ENCODE results near the gene PEX7.
"Not testable (repeated sequence)": the region's sequence is repeated elsewhere in the genome, so short reads cannot be mapped to it uniquely, and the experiment has no call there.

Gene PEX7

DNA sequence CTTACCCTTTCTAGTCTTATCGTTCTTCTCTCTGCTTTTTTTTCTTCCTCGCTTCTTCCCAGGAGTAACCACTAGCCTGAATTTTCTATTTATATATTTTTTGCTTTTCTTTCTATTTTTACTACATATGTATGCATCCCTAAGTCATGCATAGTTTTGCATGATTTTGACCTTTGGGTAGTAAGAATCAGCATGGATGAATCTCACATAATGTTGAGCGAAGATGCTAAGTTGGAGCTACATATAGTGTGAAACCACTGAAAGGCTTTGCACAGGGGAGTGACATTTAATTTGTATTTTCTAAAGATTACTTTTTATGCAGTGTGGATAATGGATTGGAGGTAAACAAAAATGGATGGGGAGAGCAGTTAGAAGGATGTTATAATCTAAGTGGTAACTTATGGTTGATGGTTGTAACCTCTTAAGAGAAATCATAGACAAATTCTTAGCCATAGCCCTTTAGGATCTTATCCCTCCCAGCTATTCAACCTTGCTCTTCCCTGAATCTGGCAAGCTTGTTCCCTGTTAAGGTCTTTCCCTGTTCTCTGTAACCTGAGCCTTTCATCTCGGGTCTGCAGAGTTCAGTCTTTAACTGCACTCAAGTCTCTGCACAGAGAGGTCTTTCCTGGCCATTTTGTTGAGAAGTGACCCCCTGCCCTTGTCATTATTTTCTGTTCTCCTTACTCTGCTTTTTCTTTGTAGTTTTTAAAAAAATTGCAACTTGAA, 18.0 kb downstream of the PEX7 start:
- no peak for DNase-seq (ENCODE audit: low read depth in 3 of 3, low spot score in 1 of 3)

GRCh38 chr6:136843210-136843609, 20.8 kb downstream of the PEX7 start:
- no peak for DNase-seq (ENCODE audit: low read depth in 3 of 3, low spot score in 1 of 3)

DNA sequence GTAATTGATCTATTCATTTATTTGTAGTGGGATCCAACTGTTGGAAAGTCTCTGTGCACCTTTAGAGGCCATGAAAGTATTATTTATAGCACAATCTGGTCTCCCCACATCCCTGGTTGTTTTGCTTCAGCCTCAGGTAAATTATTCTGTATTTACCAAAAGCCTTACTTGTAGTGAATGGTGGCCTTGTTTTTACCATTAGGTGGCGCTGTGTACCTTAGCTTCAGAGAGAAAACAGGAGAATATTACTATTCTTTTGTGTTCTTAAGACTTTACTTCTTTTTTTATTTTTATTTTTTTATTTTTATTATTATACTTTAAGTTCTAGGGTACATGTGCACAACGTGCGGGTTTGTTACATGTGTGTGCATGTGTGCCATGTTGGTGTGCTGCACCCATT, 23.7 kb downstream of the PEX7 start:
- no peak for DNase-seq (ENCODE audit: low read depth in 3 of 3, low spot score in 1 of 3)

- not testable (repeated sequence) for DNase-seq (ENCODE audit: low read depth in 3 of 3, low spot score in 1 of 3)
These were observed 24.1 kb downstream of the PEX7 start for GRCh38 chr6:136846477-136846876.

GRCh38 chr6:136849979-136850563, 27.7 kb downstream of the PEX7 start:
- DNase-seq (ENCODE audit: low read depth in 3 of 3, low spot score in 1 of 3) = not testable (repeated sequence)

DNA sequence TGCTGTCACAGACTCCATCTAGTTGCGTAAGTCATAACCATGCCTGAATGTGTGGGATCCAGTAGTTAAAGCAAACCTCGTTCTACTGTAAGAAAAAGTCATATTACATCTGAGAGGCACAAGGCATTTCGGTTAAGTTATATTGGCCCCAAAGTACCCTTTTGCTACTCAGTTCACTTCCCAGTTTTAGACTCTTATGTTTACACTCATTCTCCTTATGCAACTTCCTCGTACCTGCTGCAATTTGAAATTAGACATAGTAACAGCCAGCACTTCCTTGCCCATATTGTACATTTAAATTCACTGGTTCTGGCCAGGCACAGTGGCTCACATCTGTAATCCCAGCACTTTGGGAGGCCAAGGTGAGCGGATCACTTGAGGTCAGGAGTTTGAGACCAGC, 37.0 kb downstream of the PEX7 start:
- DNase-seq (ENCODE audit: low read depth in 3 of 3, low spot score in 1 of 3) = no peak

- DNase-seq (ENCODE audit: low read depth in 3 of 3, low spot score in 1 of 3) = no peak
These were observed 37.7 kb downstream of the PEX7 start for GRCh38 chr6:136860043-136860442.

- DNase-seq (ENCODE audit: low read depth in 3 of 3, low spot score in 1 of 3) = no peak
These were observed 40.3 kb downstream of the PEX7 start for GRCh38 chr6:136862662-136863061.

DNA sequence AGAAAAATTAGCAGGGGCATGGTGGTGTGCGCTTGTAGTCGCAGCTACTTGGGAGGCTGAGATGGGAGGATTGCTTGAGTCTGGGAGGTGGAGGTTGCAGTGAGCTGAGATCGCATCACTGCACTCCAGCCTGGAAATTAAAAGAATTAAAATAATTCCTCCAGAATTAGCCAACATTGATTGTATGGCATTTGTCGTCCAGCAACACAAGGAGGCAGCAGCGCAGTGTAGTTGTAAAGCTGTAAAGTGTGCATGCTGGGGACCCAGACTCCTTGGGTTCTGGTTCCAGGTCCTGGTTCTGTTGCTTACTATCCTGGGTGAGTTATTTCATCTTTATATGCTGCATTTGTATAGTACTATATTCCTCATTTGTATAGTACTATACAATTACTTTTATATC, 41.4 kb downstream of the PEX7 start:
- DNase-seq (ENCODE audit: low read depth in 3 of 3, low spot score in 1 of 3) = no peak

DNA sequence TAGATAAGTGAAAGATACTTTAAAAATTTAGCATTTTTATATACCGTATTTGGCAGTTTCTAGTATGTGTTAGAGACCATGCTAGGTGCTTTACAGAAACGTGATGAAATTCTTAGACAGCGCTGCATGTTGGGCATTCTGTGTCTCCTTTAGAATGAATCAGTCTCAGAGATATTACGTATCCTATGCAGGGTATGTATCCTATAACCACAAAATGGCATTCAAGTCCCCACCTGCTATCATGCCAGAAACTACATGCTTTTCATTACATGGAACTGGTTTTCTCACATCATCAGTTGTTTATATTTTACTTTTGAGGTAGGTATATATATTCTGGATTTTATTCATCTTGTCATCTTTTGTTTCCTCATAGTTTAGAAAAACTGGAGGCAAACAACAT, 42.3 kb downstream of the PEX7 start:
- DNase-seq (ENCODE audit: low read depth in 3 of 3, low spot score in 1 of 3) = no peak

DNA sequence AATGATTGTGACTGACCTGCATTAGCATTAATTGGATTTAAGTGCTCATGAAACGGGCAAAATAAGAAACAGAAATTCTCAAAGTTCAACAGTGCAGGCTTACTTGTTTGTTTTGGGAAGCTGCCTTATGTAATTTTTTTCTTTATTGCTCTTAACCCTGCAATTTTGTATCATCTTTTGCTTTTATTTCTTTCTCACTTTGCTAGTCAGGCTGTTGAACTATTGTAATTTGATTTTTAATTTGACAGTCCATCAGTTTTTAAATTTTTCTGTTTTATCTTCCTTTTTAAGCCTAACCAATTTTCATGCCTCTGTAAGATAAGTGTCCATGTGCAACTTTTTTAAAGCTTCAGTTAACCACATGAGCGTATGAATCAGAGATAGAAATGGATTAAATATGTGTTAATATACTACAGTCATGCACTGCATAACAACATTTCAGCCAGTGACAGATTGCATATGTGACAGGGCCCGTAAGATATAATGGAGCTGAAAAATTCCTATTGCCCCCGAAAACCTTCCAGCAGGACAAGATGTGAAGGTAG, 44.6 kb downstream of the PEX7 start:
- no peak for DNase-seq (ENCODE audit: low read depth in 3 of 3, low spot score in 1 of 3)

DNA sequence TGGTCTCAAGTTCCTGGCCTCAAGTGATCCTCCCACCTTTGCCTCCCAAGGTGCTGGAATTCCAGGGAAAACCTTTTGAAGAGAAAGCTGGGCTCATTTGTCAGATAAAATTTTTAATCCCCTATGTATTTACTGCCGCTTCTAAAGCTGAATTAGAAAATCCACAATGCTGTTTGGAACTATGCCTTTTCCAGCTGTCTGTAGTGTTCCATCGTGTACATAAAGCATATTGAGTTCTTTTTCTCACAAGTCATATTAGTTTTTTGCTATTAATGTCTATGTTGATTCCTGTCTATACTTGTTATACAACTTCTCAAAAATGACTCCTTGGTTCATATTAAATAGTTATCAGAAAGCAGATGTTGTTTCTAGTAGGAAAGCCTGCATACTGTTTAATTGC, 47.1 kb downstream of the PEX7 start:
- no peak for DNase-seq (ENCODE audit: low read depth in 3 of 3, low spot score in 1 of 3)

GRCh38 chr6:136873748-136874147, 51.4 kb downstream of the PEX7 start:
- DNase-seq (ENCODE audit: low read depth in 3 of 3, low spot score in 1 of 3) = no peak

DNA sequence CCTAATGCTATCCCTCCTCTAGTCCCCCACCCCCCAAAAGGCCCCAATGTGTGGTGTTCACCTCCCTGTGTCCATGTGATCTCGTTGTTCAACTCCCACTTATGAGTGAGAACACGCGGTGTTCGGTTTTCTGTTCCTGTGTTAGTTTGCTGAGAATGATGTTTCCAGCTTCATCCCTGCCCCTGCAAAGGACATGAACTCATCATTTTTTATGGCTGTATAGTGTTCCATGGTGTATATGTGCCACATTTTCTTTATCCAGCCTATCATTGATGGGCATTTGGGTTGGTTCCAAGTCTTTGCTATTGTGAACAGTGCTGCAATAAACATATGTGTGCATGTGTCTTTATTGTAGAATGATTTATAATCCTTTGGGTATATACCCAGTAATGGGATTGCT, 54.1 kb downstream of the PEX7 start:
- not testable (repeated sequence) for DNase-seq (ENCODE audit: low read depth in 3 of 3, low spot score in 1 of 3)

DNA sequence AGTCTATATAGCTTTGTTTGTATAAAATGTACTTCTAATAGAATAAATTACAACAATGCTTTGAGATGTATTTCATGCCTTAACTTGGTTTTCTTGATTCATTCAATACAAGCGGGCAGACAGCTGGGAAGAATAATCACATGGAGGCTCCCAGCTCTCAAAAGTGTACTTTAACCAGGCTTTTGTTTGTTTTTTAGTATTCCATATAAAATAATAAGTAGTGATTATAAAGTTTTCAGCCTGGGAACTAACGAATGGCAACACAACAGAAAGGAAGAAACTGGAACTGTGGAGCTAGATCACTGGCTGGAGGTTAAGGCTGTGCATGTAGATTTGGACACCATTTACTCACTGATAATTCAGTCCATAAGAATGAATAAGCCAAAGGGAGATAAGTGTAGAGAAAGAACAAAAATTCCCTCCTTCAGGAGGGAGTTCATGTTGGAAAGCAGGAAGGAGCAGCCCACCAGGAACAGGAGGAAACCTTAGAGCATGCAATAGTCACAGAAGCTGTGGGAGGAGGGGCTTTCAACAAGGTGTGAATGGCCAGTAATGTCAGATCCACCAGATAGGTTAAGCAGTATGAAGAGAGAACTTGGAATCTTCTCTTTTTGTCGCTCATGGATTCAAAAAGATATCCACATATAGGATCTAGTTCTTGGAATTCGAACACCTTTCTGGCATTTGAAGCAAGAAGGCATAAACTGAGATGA, 58.5 kb downstream of the PEX7 start:
- no peak for DNase-seq (ENCODE audit: low read depth in 3 of 3, low spot score in 1 of 3)

GRCh38 chr6:136886091-136886490, 63.7 kb downstream of the PEX7 start:
- no peak for DNase-seq (ENCODE audit: low read depth in 3 of 3, low spot score in 1 of 3)

DNA sequence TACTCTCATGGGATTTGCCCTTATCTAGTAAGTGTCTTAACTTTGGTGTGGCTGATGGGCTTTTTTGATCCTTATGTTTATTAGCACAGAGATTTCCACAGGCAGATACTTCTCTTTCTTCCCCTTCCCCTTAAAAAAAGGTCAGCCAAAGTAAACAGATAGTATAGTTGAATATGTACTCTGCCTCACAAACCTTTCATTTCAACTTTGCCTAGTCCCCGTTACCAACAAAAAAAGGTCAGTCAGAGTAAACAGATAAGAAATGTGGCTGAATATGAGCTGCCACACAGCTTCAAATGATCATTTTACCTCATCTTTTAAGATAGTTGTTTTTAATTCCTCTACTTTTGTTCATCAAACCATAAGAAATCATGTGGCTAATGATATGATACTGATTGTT, 65.6 kb downstream of the PEX7 start:
- no peak for DNase-seq (ENCODE audit: low read depth in 3 of 3, low spot score in 1 of 3)

GRCh38 chr6:136889271-136890193, 67.1 kb downstream of the PEX7 start:
- no peak for DNase-seq (ENCODE audit: low read depth in 3 of 3, low spot score in 1 of 3)

- DNase-seq (ENCODE audit: low read depth in 3 of 3, low spot score in 1 of 3) = no peak
These were observed 67.9 kb downstream of the PEX7 start for GRCh38 chr6:136890194-136890839.

GRCh38 chr6:136890986-136891385, 68.6 kb downstream of the PEX7 start:
- DNase-seq (ENCODE audit: low read depth in 3 of 3, low spot score in 1 of 3) = no peak

DNA sequence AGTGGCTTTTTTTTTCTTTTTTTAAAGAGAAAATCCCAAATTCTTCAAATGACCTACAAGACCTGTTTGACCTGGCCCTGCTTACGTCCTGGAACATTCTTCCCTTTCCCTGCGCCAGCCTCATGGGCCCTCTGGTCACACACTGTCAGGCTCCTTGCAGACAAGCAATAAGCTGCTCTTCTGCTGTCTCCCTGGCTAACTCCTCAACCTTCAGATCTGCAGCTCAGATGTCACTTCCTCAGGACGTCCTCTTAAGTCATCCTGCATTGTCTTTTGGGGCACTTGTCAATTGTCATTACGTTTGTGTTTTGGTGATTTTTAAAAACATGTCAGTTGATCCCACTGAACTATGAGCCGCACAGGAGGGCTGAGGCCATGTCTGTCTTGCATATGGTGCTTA, 70.8 kb downstream of the PEX7 start:
- DNase-seq (ENCODE audit: low read depth in 3 of 3, low spot score in 1 of 3) = no peak
